Epithelial cell of alveolus of lung (primary cell): Measurements from ENCODE around the gene RAX. TPM values are rescaled to one million over a fixed set of nuclear protein-coding genes. Genes with fewer than 3 reads are reported as not detected.

Experiments
- total RNA-seq: library from RNA; depleted of rRNA; stranded (reverse); fragments of >200 nt; gene quantifications from 2 replicates; pipeline ENCODE4 v1.2.1, GENCODE V29; 2015

The RAX gene
- not detected in 2 replicates for total RNA-seq

DNA sequence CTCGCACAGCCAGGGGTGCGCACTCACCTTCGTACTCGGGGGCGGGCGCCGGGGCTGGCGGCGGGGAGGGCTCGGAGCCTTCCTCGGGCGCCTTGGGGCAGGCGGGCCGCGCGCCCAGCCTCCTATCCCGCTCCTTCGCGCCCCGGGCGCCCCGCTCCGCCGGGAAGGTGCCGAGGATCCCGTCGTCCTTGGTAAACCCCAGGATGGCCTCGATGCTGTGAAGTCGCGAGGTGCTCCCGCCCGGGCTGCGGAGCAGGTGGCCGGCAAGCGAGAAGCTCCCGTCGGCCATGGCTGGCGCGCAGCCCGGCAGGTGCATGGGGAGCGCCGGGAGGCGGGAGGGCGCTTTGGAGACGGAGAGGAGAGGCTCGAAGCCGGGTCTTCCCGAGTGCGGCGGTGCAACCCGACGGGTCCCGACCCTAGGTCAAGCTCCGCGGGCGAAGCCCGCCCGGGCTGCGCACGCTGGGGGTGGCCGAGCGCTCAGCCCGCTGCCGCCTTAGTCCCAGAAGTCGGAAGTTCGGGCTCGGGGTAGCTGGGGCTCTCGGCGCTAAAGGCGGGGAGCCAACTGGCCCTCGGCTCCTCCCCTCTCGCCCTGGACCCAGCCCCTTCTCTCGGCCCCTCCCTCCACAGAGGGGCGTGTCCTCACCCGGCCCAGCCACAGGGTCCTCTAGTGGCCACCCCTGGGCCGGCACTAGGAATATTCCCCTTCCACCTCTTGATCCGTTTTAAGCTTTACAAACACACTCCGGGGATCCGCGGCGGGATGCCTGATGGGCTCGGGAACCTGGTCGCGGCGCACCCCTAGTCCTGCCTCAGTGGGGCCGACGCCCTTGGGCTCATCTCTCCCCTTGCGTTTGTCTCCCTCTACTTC is at the start of gene RAX:
RAX (minus strand) TSS at position 564 of the 868 bp plus-strand sequence; CDS start at position 316, 248 bp downstream.

DNA sequence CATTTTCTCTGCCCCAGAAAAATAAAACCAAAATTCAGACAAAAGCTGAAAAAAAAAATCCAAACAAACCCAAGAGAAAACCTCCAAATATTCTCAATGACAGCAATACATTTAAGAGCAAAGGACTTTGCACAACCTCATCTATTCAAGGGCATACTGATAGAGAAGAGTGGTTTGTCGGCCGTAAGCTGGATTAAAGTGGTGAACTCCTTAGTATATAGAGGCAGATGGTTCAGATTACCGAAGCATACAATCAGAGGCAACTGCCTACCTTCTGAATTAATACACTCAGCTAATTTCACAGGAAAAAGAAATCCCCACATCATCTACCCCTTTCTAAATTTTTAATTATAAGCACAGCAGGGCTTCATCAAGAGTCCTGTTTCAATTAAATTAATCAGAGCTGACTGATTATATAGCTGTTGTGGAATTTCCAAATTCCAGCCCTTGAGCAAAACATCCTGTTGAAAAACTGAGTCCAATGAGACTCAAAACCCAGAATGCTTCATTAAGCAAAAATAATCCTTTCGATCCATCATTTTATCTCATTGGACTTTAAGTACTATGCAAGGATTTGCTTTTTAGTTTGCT is 45.3 kb upstream of the RAX start, which contains the start of gene CPLX4:
CPLX4 (minus strand) TSS at position 190 of the 591 bp plus-strand sequence; CDS start at position 3, 187 bp downstream.

DNA sequence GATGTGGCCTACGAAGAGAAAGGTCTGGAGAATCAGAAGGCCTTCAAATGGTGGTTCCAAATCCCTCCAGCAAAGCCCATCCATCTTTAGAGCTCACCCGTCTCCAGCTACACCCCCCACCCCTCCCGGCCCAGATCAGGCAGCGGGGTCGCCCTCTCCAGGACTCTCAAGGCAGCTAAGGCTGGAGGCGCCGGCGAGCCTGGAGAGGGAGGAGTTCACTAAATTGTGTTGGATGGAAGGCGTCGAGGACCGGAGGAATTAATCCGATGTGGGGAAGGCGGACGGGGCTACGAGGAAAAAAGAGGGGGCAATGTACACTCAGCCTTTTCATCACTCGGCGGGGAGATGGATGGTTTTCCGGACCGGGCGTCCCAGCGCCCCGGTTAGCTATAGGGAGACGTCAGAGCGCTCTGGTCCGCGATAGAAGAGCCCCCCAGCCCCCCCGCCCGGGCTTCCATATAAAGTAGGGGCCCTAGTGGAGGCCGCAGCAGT is 53.5 kb downstream of the RAX start, which contains the start of gene GRP:
GRP (plus strand) TSS at position 487 of the 492 bp plus-strand sequence. CDS start 108 bp downstream, outside the sequence.

Other genes starting within 250 kb of the RAX start
- 12.9 and 13.7 TPM in 2 replicates for gene SEC11C, start 133.6 kb downstream of the RAX start, total RNA-seq
- not detected in 2 replicates for gene GRP, start 53.3 kb downstream of the RAX start, total RNA-seq
- not detected in 2 replicates for gene CPLX4, start 45.2 kb upstream of the RAX start, total RNA-seq
- 184 and 231 TPM in 2 replicates for gene LMAN1, start 85.8 kb upstream of the RAX start, total RNA-seq